ENCODE results near the gene PAPOLB.

PAPOLB gene

GRCh38 chr7:4876586-4876985 lies 14.8 kb upstream of the PAPOLB start:
- DNase-seq, result no peak

- DNase-seq, result no peak
Measured at GRCh38 chr7:4875391-4875790, 13.6 kb upstream of the PAPOLB start.

- DNase-seq, result no peak
Measured at GRCh38 chr7:4873071-4873944, 11.5 kb upstream of the PAPOLB start.

DNA sequence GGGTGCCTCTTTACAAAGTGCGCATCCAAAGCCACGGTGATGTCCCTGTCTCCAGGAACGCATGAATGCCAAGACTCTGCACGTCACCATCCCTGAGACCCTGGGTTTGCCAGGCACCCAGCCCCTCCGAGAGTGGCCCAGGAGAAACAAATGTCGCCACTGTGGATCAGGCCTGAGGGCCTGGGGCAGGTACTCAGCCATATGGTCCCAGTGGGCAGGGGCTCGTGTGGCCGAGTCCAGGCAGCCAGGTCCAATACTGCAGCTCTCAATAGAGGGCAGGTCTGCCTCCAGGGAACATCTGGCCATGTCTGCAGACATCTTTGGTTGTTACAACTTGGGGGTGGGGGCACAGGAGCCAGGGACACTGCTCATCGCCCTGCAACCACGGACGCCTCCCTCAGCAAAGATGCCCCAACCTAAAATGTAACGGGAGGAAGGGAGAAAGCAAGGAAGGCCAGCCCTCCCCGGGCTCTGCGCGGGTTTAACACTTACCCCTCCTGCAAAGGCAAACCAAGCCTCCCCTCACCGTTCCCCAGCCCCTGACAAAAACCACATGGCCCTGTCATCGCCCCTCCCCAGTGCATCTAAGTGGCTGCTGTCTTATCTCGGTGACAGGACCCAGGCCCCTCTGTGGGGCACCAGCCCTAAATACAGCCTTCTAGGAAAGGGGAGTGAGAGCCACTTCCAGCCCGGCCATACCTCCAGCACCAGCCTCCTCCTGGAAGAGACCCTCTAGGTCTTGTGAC lies 10.3 kb upstream of the PAPOLB start:
- no peak for DNase-seq

- DNase-seq, result no peak
Measured at GRCh38 chr7:4871056-4871680, 9.3 kb upstream of the PAPOLB start.

DNA sequence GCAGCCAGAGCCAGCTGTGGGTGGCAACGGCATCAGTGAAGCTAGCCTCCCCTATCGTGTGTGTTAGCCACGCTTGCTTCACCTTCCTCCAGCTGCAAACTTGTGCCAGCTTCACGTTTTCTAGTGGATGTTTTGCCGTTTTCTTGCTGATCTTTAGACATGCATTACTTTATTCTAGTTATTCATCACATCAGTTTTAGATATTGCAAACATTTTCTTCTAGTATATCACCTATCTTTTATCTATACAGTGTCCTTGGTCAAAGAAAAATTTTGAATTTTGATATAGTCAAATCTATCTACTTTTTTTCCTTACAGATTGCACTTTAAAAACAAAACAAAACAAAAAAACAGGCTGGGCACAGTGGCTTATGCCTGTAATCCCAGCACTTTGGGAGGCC lies 6.7 kb upstream of the PAPOLB start:
- DNase-seq, result no peak

DNA sequence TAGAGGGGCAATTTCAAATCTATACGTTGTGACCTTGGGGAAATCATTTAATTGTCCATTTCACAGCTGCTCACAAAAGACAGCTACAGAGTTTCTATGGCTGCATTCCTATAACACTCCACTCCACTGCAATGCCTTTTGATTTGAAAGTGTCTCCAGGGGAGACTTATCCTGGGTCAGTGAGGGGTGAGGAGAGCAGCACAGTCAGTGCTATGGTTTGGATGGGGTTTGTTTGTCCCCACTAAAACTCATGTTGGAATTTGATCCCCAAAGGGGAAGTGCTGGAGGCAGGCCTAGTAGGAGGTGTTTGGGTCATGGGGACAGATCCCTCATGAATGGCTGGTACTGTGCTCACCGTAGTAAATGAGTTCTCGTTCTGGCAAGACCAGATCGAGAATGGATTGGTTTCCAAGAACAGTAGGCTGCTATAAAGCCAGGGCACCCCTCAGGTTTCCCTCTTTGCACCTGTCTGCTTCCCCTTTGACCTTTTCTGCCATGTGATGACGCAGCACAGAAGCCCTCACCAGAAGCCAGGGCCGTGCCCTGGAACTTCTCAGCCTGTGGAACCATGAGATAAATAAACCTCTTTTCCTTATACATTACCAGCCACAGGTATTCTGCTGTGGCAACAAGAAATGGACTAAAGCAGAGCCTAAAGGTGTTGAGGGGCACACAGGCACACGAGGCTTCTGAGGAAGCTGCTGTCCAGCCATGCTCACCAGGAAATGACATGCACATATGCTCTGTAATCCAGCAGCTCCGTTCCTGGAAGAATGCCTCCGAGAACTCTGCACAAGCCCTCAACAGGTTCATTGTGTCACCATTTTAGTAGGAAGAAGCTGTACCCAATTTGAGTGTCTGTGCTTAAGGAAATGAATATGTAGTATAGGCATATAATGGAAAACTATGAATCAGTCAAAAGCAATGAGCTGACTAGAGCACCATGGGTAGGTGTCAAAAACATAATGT lies 5.0 kb upstream of the PAPOLB start:
- no peak for DNase-seq

DNA sequence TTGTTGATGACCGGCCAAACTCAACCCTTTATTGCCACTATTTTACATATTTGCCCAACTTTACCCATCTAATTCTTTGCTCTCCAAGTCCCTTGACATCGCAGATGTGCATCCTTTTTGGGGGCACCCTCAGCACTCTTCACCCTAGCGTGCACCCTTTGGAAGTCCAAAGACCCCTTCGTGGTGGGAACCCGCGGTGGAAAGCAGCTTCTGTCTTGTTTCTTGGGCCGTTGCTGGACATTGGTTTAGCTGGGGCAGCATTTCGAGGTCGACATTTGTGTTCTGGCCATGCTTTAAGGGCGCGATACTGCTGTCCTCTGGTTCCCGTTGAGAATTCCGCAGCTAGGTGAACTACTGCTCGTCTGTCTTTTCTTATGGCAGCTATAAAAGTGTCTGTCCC lies 326 bp upstream of the PAPOLB start:
- no peak for DNase-seq

- no peak for DNase-seq
Measured at GRCh38 chr7:4861227-4861626, 603 bp downstream of the PAPOLB start.

DNA sequence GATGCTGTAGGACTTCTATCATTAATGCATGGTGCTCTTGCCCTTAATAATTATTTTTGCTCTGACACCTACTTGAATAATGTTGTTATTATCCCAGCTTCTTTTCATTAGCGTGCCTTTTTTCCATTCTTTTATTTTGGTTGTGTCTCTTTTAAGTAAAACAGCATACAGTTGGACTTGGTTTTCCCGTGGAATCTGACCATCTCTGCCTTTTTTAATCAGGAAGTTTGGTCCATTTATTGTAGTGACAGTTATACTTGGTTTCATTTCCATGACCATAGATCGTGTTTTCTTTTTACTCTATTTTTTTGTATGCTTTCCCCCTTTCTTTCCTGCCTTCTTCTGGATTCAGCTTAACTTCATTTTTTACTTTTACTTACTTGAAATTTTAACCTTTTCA lies 4.6 kb downstream of the PAPOLB start:
- DNase-seq, result no peak

DNA sequence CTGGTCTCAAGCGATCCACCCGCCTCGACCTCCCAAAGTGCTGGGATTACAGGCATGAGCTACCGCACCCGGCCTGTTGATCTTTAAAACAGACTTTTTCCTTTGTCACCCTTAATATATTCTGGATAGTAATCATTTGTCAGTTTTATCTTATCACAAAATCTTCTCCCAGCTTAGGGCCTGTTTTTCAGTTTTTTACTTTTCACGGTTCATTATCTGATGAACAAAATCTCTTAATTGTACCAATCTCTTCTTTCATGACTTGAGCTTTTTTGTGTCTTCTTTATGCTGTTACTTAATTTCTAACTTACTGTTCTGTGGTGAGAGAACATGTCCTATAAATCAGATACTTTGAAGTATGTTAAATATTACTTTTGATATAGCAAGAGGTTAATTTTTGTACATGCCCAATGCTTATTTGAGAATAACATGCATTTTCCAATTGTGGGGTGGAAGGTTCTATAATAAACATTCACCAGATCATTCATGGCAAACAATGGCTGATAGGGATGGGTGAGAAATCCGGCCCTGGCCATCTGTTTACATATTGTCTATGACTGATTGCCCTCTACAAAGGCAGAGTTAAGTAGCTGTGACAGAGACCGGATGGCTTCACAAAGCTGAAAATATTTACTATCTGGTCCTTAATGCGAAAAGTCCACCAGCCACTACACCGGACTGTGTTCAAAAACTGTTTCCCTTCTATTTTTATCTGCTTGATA lies 5.3 kb downstream of the PAPOLB start:
- no peak for DNase-seq

DNA sequence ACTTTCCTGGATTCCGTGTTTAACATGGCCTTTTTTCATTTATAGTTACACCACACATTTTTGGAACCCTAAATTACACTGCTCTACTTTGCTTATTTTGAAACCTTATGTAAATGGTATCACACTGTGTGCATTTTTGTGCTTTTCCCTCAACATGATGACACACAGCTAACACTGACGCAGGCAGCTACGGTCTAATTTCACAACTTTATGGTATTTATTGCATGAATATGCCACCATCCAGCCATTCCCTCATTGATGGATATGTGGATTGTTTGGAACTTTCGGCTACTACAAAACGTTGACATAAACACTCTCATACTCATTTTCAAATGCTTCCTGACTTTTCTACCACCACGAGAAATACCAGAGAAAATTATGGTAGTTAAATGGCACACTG lies 6.9 kb downstream of the PAPOLB start:
- no peak for DNase-seq

DNA sequence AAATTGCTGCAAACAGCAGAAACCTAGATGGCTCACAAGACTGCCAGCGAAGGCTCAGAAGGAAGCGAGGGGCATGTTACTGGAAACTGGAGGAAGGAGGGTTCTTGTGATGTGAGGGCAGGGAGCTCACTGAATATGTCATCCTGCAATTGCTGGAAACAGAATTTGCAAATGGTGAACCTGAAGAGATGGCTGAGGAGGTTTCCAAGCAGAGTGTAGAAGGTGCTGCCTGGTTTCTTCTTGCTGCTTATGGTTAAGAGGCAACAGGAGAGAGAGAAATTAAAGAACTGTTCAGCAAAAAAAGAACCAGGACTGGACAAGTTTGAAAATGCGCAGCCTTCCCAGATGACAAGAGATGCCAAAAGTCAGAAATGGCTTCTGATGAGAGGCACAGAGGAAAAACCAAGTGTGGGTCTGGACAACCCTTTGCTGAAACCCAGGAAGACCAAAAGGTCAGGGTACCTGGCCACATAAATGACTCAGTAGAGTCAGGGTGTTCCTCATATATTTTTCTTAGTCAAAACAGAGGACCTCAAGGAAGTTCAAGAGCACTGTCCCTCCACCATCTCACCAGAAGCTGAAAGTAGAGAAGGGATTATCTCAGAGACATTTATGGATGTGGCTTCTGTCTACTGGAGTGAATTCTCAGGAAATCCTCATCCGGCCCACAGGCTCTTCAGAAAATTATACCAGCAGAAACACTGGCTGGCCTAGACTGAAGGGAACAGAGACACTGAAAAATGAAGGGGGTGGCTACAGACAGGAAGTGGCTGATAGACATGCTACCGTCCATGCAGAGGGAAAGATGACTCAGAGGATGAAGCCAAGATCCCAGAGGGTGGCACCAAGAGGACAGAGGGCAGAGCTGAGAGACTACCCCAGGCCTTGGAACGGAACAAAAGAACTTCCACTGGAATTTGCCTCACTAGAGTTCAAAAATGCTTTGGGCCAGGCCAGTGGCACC lies 10.1 kb downstream of the PAPOLB start:
- no peak for DNase-seq

DNA sequence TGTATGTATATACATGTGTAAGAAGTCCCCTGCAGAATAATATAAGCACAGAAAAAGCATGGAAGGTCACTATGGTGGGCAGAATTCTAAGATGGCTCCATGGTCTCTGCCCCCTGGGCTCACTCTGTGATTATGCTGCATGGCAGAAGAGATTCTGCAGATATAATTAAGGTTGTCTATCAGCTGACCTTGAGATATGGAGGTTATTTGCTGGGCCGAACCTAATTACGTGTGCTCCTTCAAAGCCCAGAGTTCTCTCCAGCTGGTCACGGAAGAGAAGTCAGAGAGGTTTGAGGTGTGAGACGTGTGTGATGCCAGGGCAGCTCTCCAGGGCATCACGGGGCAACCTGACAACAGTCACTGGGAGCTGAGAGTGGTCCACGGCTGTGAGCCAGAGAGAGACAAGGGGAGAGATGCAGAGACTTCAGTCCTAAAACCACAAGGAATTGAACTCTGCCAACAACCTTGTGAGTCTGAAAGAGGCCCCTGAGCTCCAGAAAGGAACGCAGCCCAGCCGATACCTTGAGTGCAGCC lies 11.5 kb downstream of the PAPOLB start:
- no peak for DNase-seq

- DNase-seq, result no peak
Measured at GRCh38 chr7:4849390-4849789, 12.4 kb downstream of the PAPOLB start.

GRCh38 chr7:4845740-4846142 lies 16.1 kb downstream of the PAPOLB start:
- no peak for DNase-seq

GRCh38 chr7:4842319-4843064 lies 19.3 kb downstream of the PAPOLB start:
- DNase-seq, result no peak

DNA sequence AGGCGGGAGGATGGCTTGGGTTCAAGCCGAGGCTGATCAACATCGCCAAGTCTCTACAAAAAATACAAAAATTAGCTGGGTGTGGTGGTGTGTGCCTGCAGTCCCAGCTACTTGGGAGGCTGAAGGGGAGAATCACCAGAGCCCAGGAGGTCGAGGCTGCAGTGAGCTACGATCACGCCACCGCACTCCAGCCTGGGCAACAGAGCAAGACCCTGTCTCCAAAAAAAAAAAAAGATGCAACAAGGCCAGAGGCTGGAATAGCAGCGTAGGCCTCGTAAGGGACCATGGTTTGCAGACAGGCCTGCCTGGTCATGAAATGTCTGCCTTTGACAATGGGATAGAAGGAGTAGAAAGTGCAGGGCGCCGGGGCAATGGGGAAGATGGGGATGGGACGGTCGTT lies 20.0 kb downstream of the PAPOLB start:
- no peak for DNase-seq

DNA sequence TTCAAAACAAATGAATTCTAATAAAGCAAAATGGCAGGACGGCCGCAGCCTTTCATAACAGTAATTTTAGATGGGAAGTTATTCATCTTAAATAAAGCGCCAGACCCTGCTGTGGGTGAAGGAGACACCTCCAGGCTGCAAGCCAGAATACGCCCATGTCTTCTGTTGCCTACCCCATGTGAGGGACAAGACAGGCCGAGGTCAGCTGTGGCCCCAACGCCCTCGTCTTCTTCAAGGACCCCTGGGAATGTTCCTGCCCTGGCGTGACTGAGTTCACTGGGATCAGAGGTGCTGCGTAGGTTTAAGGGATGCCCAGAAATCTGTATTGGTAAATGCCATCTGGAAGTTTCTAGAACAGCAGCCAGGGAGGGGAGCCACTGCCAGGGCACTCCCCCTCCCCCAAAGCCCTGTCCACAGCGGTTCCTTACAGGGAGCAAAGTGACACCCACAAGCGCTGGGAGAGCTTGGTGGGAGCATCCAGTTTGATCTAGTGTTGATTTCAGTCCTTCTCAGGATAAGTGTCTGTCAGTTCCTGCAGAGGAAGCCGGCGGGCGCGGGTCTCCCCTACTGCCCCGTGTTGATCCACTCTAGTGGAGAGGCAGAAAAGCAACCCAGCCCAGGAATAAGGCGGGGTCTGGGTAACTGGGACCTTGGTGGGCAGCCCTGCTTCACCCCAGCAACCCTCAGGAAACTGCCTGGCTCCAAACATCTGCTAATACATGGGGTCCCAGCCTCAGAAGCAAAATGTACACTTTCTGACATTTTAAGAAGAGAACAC lies 20.6 kb downstream of the PAPOLB start:
- no peak for DNase-seq

Measured in activated T-cell treated with anti-CD3 and anti-CD28 coated beads, Interleukin-2, amount 50 U/mL, for 1 hour (primary cell).